ENCODE measurements around the gene KIRREL2.

GRCh38 chr19:35848919-35849505 lies 7.7 kb upstream of the KIRREL2 start:
- TF ChIP-seq CTCF (IDR thresholded peaks at IDR 0.05; ENCODE audit: insufficient read depth, low read depth, low read length) (no peak), EZH2 (IDR thresholded peaks at IDR 0.05; ENCODE audit: insufficient read depth, low read length) (no peak)

Data from astrocyte (in vitro differentiated cells and primary cell).